ENCODE measurements around the gene SLC5A9. TPM values are rescaled to one million over a fixed set of nuclear protein-coding genes. Genes with fewer than 3 reads are reported as not detected.
"Not testable (repeated sequence)": the region's sequence is repeated elsewhere in the genome, so short reads cannot be mapped to it uniquely, and the experiment has no call there.

Gene SLC5A9
- polyA plus RNA-seq, 1 donor: 20.6 TPM

DNA sequence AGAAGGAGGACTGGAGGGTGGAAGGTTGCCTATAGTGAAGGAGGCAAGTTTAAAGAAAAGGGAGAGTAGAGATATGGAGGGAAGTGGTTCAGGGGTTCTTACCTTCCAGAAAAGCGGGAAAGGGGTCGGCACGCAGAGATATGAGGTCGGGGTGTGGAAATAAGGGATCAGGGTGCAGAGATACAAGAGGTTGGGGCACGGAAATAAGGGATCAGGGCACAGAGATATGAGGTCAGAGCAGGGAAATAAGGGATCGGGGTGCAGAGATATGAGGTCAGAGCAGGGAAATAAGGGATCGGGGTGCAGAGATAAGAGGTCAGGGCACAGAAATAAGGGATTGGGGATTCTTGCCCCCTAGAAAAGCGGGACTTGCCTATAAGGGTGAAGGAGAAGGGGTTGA is 9.1 kb upstream of the SLC5A9 start:
- DNase-seq: not testable (repeated sequence)

DNA sequence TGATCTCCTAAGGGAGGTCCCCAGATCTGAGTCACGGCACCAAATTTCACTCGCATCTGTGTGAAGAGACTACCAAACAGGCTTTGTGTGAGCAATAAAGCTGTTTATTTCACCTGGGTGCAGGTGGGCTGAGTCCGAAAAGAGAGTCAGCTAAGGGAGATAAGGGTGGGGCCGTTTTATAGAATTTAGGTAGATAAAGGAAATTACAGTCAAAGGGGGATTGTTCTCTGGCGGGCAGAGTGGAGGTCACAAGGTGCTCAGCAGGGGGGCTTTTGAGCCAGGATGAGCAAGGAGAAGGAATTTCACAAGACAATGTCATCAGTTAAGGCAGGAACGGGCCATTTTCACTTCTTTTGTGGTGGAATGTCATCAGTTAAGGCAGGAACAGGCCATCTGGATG is 8.2 kb upstream of the SLC5A9 start:
- not testable (repeated sequence) for DNase-seq

DNA sequence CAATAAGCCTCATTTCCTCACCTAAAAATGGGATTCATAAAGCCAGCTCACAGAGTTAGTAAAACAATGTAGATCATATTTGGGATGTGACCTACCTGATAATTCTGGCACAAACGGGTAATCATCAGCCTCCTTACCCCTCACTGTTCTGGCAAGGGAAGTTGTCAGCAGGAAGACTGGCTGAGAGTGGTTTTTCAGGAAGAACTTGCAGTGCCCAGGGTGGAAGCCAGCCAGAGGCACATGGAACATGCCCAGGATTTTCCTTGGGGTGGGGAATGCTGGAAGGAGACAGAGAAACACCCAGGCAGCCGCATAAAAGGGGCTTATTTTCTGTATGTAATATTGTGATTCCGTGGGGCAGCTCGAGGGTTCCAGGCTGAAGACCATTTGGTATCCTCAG is 7.7 kb upstream of the SLC5A9 start:
- DNase-seq: no peak

DNA sequence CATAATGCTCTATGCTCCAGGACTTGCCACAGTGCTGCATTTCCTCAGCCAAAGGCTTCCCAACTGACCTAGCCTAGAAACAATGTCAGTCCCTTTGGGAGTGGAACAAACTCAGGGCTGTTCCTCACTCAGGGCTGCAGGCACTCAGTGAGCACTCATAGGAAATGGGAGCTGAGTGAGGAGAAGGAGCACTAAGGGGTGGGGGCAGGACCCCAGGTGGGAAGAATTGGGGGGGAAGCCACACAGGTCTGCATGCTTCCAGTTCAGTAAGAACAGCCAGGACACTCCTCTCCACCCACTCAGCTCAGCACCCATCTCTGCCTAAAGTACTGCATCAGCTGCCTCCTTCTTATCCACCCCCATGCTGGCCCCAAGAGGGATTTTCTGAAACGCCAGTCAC is 7.3 kb upstream of the SLC5A9 start:
- no peak for DNase-seq

DNA sequence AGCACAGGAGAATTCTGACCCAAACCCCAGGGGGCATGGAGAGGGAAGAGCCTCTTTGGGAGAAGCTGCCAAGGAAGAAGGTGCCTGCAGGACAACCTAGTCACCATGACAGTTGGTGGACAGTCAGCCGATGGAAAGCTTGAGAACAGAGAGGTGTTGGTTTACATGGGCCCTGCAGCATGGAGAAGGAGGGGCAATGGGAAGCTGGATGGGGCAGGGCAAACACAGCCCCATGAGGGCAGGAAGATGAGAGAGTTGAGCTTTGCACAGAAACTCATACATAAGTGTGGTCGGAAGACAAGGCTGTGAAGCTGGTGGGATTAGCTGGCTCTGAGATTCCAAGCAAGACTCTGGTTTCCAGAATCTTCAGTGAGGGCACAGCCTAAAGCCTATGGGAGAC is 6.6 kb upstream of the SLC5A9 start:
- DNase-seq: no peak

DNA sequence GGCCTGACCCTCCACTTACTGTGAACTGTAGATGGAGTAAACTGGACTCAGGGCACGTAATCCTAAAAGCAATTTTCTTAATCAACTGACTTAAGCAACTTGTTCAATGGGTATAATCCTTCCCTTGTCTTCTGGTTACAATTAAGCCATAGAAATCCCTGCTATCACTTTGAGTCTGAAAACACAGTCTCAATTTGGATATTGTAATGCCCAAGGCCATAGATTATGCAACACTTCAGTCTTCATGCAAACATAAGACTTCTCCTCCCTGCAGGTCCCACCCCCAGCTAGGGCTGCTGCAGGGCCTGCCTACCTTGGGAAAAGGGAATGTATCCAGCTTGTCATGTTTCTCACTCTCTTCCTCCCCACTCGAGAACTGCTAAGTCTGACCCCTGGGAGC is 6.2 kb upstream of the SLC5A9 start:
- no peak for DNase-seq

DNA sequence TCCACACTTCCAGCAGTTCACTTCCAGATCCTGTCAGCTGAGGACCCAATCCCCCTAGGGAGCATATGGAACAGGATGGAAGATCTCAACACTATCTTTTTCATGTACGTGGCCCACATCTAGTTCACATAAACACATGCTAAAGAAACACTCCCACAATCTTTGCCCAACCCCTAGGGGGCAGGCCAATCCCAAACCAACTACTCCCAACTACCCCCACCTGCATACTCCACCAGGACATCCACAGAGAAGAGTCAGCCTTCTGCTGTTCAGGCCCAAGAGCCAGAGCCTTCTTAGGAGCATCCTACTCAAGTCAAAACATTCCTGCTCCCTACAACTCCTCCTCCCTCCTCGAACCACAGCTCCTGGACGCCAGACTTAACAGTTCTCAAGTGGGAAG is 5.6 kb upstream of the SLC5A9 start:
- DNase-seq: no peak

DNA sequence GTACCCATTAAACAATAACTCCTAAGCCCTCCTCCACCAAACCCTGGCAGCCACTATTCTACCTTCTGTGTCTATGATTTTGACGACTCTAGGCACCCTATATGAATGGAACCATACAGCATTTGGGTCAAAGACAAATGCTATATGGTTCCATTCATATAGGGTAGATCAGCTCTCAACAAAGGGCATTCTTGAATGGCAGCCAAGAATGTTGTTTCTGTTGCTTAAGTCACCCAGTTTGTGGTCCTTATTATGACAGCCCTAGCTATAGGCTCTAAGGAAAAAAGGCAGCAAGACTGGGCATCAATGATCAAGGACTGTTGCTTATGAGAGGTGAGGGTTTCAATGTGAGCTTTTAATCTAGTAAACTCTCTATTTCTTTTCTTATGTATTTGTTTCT is 4.7 kb upstream of the SLC5A9 start:
- DNase-seq: no peak

DNA sequence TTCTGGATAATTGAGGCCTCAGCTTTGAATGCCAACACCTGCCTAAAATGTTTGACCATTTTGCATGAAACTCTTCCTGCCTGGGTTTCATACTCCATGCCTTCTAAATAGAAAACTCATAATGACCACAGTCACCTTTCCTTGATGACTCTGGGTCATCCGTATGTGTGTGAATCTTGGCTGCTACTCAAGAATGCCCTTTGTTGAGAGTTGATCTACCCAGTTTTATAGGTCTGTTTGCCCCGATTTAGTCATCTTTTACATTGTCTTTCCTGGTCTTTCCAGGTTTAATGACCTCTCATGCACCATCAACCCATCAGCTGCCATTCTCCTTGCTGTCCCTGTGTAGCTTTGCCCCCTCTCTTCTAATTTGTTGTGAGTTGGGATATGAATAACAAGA is 2.7 kb upstream of the SLC5A9 start:
- no peak for DNase-seq

DNA sequence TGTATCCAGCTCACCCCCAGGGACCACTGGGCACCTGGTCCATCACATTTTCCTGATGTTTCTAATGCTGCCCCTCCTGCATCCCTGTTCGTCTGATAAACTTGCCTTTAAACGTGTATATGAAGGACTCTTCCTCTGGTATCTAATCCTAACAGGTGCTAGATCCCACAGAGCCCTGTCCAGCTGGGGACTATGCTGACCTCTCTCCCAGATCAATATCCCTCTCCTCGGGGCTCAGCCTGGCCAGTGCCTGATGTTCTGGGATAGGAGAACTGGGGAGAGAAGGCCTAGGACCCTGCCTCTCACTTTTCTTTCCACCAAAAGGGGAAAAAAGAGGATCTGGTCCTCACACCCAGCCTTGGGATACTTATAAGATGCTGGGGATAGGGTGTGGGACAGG is 1.4 kb upstream of the SLC5A9 start:
- DNase-seq: no peak

DNA sequence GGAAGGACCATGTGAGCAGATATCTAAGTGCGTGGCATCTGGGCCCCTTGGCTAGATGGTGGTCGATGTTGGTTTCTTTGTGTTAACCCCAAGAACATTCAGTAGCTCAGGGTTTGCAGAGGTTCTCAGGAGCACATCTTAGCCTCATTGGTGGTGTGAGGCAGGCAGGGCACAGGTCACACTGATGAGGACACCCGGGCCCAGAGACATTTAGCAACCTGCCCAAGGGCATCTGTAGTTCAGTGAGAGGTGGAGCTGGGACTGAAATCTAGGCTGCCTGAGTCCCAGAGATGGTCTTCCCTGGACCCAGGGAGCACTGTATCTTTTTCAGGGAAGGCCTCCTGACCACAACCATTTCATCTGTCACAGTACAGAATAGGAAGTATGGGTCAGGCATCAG is 859 bp upstream of the SLC5A9 start:
- no peak for DNase-seq

DNA sequence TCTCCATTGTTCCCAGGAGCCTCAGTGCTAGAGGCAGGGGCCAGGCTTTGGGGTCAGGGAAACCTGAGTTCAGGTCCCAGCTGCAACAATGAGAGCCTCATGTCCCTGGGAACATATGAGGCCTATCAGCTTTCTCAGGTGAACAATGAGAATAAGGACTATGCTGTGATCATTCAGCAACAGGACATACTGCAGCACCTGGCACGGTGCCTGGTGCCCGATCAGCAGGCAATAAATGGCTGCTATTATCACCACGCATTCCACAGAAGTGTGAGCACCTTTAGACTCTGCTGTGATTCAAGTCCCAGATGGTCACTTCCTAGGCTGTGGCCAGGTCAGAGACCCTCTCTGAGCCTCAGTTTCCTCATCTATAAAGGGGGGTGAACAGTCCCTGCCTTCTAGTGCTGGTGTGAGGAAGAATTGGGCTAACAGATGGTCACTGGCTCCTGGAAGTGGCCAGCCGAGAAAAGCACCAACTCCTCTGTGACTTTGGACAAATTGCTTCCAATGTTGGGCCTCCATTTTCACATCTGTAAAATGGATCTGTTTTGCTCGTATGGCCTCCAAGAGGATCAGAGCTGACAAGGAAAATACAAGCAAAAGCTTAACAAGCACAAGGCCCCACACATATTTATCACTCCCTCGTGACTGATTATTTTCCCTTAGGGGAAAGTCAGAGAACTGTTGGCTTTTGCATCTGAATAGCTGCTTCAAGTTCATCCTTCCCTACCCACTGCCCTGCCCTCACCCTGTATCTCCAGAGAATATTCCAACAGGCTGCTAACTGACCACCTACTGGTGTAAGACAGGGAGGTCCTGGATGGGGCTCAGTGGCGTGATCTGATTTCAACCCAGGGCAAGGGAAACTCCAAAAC is 1.1 kb downstream of the SLC5A9 start:
- DNase-seq: no peak

DNA sequence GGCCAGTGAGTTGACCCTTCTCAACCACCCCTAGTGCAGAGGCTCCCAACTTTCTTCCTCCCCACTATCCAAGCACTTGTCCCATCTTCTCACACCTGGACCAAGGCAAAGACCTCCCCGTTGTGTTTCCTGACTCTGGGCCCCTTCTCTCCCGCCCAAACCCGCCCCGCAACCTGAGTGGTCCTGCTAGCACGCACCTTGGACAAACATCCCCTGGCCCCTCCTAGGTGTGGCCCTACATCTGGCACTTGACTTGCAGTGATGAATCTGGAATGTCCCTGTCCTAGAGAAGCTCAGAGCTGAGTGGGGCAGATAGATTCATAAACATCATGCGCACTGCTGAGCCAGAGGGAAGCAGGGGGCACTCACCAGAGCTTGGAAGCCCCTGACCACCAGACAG is 2.3 kb downstream of the SLC5A9 start:
- no peak for DNase-seq

DNA sequence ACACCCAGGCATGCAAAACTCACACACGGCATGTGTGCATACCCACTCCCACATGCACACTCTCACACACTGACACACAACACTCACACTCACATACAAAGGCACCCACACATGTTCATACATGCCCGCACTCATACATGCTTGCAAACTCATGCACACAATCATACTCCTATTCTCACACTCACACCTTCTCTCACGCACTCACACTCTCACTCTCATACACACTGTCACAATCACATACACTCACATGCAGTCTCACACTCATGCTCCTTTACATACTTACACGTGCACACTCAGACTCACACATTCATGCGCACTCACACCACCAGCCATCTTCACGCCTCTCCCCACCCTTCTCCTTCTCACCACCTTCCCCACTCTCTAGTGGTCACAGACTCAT is 3.1 kb downstream of the SLC5A9 start:
- DNase-seq: no peak

DNA sequence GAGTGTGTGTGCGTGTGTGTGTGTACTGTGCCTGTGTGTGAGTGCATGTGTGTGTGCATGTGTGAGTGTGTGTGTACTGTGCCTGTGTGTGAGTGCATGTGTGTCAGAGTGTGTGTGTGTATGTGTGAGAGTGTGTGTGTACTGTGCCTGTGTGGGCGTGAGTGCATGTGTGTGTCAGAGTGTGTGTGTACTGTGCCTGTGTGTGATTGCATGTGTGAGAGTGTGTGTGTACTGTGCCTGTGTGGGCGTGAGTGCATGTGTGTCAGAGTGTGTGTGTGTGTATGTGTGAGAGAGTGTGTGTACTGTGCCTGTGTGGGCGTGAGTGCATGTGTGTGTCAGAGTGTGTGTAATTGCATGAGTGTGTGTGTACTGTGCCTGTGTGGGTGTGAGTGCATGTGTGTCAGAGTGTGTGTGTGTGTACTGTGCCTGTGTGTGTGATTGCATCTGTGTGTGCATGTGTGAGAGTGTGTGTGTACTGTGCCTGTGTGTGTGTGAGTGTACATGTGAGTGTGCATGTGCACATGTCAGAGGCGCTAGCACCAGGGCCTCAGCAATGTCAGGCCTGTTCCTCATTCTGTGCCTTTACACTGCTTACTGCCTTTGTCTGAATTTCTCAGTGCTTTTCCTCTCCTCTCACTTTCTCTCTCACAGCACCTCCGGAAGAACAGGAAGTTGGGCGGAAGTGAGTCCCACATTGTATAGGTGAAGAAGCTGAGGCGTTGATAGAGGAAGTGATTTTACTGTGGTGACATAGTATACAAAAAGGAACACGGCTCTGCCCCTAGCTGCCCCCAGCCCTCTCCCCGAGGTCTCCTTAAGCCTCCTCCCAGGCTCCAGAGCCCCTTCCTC is 4.9 kb downstream of the SLC5A9 start:
- DNase-seq: no peak

DNA sequence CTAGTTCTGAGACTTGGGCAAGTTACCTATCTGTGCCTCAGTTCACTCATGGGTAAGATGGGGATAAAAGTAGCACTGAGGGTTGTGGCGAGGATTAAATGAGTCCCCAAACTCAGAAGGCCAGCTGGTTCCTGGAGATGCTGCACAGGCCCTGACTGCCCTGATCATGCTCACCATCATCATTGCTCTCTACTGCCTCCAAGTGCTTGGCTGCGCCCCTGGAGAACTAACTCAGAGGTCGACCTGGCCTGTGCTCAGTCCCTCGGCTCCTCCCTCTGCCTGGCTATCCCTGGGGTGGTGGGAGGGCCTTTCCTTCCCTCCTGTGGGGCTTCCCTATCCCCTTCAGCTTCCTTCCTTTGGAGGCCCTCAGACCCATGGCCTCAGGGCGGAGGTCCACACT is 5.6 kb downstream of the SLC5A9 start:
- no peak for DNase-seq

DNA sequence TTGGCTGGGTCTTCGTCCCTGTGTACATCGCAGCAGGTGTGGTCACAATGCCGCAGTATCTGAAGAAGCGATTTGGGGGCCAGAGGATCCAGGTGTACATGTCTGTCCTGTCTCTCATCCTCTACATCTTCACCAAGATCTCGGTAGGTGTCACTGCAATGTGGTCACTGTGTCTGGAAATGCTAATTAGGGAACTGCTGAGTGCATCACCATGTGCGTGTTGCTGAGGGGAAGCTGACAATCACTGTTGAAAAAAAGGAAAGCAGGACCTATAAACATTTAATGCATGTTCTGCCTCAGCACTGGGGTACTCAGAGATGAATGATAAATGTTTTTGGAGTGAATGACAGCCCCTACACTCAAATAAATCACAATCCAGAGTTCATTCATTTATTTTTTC is 6.8 kb downstream of the SLC5A9 start:
- no peak for DNase-seq

DNA sequence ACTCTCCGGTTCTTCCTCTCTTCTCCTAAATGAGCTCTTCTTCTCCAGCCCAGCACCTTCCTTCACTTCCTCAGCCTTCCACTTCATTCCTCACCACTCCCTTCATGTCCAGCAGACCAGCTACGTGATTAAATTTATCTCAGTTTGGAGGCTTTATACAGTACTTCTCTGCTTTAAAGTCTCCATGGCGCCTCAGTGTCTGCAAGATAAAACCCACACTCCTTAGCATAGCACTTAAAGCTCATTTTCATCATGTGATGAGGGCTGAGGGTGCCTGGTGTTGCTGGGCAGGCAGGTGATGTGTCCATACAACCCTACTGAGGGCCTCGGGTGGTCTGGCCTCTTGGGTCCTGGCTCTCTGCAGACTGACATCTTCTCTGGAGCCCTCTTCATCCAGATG is 7.7 kb downstream of the SLC5A9 start:
- no peak for DNase-seq

DNA sequence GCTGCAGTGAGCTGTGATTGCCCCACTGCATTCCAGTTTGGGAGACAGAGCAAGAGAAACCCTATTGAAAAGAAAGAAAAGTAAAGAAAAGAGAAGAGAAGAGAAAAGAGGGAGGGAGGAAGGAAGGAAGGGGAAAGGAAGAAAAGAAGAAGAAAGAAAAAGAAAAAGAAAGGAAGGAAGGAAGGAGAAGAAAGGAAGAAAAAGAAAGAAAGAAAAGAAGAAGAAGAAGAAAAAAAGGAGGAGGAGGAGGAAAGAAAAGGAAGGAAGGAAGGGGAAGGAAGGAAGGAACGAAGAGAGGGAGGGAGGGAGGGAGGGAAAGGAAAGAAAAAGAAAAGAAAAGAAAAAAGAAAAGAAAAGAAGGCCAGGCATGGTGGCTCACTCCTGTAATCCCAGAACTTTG is 10.2 kb downstream of the SLC5A9 start:
- DNase-seq: no peak

DNA sequence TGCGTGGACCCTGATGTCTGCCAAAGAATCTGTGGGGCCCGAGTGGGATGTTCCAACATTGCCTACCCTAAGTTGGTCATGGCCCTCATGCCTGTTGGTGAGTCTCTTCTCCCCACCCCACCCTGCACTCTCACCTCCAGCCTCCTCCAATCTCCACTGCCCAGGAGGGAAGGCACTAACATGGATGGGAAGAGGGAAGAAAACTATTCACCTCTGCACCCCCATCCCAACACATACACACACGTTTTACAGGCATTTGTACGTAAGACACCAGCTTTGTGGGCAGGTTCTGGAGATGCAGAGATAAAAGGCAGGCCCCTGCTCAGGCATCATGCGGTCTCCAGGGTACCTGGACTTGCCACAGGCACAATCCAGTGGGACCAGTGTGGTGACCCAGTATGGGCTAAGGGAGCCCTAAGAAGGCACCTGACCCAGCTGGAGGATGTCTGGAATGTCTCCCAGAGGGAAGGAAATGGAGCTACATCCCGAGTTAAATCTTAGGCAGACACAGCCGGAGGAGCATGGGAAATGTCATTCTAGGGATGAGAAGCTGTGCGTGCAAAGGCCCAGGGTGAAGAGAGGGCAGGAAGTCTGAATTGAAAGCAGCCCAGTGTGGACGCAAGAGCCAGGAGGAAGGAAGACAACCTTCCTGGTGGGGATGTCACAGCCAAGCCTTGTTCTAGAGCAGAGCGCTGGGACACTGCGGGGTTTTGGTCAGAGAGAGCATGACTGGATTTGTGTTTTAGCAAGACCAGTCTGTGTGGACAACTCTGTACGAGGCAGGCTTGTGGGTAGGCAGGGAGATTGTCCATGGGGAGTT is 11.4 kb downstream of the SLC5A9 start:
- no peak for DNase-seq

DNA sequence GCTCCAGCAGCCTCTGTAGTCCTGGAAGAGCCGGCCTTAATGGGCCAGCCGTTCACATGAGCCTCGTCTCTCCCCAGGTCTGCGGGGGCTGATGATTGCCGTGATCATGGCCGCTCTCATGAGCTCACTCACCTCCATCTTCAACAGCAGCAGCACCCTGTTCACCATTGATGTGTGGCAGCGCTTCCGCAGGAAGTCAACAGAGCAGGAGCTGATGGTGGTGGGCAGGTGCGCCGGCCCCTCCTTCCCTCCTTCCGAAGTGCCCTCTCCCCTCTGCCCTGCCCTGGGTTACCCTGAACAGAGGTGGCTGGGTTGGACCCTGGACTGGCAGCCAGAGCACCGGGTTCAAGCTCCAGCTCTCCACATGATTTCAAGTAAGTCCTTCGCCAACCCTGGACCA is 13.1 kb downstream of the SLC5A9 start:
- no peak for DNase-seq

DNA sequence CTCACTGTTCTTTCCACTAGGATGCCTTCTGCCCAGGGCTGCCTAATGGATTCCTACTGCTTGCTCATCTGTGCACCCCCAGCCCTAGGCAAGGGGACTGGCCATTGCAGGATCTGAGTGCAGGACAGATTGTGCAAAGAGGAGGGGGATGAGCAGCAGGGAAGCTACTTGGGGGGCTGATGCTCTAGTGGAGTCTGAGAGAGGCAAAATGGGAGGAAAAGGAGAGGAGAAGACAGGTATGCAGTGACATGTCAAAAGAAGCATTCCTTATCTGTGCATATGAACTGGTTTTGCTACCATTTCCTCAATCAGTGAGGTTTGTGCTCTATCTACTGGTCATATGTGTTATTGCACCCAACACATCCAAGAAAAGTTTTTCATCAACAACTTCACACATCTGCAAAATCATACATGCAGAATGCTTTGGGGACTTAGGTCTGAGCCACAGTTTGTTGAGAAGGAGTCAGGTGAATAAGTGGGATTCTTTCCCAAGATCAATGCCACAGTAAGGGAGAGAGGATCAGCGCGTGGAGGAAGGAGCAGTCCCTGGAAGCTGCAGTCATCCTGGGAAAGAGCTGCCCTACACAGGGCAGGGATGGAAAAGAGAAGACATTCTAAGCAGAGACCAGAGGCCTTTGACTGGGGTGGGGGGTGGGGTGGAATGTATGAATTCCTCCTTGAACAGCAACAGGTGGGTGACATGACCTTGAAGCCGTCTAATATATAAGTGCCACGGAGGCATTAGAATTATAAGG is 14.4 kb downstream of the SLC5A9 start:
- peak; percentile 24 for DNase-seq
